Liver (tissue), 2 donors: Measurements from ENCODE around the gene ERC1.

Source experiments
- REST ChIP-seq: IDR thresholded peaks from 2 replicates; pipeline ENCODE4 v1.6.1; 2016; ENCODE audit warnings: antibody characterized with exemption, mild to moderate bottlenecking
- TF ChIP-seq, protein P1 (sequence below): fragments of 150-350 bp; IDR thresholded peaks from 2 replicates; pipeline ENCODE4 v1.5.1; 2017; ENCODE audit warnings: improper control_type of control experiment, low read depth, low read length; ENCODE audit not compliant: missing input control
- donor health status: healthy.

DNA sequence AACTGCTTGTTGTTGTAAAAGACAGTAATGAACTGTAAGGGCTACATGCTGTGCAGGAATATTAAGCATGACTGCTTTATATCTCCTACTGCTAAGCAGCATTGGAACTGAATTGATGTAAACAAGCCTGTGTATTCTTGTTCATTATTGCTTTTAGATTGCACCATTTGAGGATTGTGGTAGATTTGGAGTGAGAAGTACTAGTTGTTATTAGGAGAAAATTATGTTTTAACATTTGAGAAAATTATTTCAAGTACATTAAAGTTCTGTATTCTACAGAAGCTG is 212.7 kb downstream of the ERC1 start:
- TF ChIP-seq, protein P1, sequence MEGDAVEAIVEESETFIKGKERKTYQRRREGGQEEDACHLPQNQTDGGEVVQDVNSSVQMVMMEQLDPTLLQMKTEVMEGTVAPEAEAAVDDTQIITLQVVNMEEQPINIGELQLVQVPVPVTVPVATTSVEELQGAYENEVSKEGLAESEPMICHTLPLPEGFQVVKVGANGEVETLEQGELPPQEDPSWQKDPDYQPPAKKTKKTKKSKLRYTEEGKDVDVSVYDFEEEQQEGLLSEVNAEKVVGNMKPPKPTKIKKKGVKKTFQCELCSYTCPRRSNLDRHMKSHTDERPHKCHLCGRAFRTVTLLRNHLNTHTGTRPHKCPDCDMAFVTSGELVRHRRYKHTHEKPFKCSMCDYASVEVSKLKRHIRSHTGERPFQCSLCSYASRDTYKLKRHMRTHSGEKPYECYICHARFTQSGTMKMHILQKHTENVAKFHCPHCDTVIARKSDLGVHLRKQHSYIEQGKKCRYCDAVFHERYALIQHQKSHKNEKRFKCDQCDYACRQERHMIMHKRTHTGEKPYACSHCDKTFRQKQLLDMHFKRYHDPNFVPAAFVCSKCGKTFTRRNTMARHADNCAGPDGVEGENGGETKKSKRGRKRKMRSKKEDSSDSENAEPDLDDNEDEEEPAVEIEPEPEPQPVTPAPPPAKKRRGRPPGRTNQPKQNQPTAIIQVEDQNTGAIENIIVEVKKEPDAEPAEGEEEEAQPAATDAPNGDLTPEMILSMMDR = no peak
- TF ChIP-seq REST = no peak
